Fibroblast of skin of back (primary cell): Measurements from ENCODE around the gene TRPV2.
A peak's percentile ranks its signal among the peaks of the same experiment; 100 is the strongest.
"Not testable (repeated sequence)": the region's sequence is repeated elsewhere in the genome, so short reads cannot be mapped to it uniquely, and the experiment has no call there.

Experiments
- DNase-seq: peaks from one replicate; pipeline ENCODE4 v3.0.0-alpha.2; 2013

The TRPV2 gene

DNA sequence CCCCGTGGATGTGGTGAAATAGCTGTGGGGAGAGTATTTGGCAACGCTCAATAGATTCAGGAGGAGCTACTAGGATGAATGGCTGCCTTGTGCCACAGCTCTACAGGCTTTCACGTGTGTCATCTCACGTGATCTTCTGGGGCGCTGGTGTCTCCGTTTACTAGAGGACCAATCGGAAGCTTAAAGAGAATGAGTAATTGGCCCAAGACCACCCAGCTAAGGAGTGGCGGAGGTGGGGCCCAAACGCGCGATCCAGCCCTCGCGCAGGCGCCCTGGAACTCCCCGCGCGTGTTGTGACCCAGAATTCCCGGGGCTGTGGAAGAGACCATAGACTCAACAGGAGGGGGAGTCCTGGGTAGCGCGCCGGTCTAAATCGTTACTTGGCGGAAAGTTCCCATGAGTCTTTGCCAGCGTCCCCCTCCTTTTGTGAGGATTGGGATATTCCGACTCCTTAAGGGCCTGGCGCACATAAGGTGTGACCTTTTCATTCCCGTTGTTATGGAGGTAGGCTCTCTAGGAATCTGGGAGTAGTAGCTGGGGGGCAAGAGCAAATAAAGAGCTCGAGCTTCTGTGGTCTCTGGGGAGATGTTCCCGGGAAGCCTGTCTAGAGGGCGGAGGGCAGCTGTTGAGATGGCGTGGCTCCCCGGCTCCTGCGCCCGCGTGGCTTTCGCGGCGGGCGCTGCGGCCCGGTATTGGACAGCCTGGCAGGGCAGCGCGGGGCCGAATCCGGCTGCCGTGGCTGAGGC is 23.4 kb downstream of the TRPV2 start:
- peak; percentile 99 for DNase-seq

GRCh38 chr17:16439303-16439791 is 24.0 kb downstream of the TRPV2 start:
- no peak for DNase-seq

- no peak for DNase-seq
Measured at GRCh38 chr17:16439811-16440351, 24.5 kb downstream of the TRPV2 start.

DNA sequence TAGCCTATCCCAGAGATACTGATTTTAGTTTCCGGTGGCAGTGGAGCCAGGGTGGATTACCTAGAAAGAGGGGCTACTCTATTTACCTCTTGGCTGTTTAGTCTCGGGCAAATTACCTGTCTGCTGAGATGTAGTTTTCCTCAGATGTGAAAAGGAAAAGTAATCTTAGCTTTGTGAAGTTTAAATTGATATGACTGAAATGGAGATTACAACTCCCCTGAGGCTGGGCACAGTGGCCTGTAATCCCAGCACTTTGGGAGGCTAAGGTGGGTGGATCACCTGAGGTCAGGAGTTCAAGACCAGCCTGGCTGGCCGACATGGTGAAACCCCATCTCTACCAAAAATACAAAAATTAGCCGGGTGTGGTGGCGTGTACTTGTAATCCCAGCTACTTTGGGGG is 25.0 kb downstream of the TRPV2 start:
- not testable (repeated sequence) for DNase-seq

DNA sequence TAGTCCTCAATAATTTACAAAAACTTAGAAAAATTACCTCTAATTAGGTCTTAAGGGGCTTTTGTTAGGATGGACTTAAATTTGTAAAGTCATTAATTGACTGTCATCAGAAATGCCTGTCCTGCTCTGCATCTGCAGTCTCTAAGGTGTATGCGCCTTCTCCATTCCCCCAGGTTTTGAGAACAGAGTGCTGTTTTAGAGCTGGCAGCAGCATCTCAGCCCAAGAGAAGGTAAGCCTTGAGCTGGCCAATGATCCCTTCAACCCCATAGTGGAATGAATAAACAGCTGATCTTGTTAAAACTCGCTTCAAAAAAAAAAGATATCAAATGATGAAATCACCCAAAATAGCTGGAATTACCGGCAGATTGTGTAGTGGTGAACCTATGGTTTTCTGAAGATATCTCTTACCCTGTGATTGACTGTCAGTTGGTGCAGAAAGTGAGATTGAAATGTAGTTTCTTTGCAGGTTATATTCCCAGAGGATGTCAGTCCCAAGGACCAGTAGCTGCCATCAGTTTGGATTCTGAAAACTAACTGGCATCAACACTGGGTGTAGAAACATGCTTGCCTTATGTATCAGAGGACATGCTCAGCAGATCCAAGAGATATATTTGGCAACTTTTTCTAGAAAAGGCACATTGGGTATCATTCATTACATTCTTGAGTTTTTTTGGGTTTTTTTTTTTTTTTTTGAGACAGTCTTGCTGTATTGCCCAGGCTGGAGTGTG is 25.7 kb downstream of the TRPV2 start:
- DNase-seq = no peak

DNA sequence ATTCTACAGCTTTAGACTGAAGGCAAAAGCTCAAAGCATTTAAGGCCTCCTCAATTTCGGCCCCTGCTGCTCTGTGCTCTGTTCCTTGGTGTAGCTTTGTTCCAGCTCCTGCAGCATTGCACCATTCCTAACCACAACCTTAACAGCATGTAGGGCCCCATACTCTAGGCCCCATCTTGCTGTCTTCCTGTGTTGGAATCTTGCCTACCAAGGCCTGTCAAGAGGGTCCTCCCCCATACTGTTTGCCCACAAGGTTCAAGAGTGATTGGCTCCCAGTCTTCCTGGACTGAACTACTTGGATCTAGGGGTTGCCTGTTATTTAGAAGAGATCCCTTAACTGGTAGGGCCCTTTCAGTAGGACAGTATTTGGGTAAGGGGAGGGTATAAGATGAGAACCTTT is 26.8 kb downstream of the TRPV2 start:
- DNase-seq = no peak

DNA sequence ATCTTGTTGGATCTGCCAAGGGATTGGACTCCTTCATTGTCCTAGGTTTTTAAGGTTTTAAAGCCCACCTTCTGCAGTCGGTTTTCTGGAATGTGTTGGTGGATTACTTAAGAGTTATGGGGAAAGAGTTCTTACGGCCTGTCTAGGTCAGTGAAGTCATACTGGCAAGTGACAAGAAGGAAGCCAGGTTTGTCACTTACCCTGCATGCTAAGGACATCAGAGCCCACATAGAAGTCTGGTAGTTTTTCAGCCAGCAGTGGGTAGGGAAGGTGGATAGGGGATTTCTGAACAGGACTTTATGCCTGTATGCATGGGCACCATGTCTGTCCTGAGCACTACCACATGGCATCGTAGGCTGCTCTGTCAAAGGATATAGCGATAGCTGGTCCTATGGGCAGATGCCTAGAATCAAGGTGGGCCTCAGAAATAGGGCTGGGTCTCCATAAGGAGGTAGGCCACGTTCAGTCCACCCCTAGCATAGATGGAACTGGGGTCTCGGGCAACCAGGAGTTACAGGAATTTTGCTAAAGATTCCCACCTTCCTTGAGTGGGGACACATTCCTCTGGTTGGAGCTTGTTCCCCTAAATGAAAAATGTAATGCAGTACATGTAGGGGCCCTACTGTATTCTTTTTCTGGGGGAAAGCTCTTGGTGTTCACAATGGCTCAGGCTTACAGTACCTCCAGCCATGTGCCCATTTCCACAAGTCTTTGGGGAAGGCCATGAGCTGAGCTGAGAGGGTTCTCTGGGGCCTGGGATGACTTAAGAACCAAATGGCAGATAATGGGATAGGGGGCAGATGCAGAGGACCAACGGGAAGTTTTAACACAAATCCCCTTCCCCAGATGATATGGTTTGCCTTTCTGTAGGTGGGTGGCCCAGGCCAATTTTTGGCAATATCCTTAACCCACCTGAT is 27.5 kb downstream of the TRPV2 start:
- no peak for DNase-seq

- no peak for DNase-seq
Measured at GRCh38 chr17:16443511-16444257, 28.3 kb downstream of the TRPV2 start.

GRCh38 chr17:16444258-16444886 is 29.0 kb downstream of the TRPV2 start:
- DNase-seq = no peak

- no peak for DNase-seq
Measured at GRCh38 chr17:16446338-16446983, 31.1 kb downstream of the TRPV2 start.

DNA sequence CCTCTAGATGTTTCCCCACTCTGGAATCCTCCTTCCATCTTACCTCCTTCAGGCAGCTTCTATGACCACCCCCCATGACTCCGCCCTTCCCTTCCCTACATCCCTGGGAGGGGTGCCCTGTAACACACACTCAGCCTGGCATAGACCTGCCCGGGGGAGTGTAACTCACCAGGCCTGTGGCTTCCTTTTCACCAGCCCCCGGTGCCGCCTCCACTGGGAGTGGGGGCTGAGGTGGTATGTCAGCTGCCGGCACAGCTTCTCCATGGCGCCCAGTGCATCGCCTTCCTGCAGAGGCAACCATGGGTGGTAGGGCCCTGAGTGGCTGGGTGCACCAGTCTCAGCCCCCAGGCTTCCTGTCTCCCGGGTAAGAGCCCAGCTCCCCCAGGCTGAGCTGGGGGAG is 32.3 kb downstream of the TRPV2 start:
- DNase-seq = no peak

DNA sequence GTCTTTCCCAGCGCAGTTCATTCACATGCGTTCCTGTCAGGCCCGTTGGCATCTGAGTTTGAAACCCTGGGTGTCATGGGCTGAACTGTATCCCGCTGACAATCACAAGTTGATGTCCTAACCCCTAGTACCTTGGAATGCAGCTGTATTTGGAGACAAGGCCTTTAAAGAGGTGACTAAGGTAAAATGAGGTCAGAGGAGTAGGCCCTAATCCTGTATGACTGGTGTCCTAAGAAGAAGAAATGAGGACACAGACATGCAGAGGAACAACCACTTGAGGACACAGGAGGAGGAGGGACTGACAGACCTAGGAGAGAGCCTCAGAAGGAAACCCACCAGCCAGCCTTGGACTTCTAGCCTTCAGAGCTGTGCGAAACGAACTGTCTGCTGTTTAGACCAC is 33.1 kb downstream of the TRPV2 start:
- DNase-seq = no peak

- DNase-seq = peak; percentile 53
Measured at GRCh38 chr17:16449121-16449570, 33.8 kb downstream of the TRPV2 start.

DNA sequence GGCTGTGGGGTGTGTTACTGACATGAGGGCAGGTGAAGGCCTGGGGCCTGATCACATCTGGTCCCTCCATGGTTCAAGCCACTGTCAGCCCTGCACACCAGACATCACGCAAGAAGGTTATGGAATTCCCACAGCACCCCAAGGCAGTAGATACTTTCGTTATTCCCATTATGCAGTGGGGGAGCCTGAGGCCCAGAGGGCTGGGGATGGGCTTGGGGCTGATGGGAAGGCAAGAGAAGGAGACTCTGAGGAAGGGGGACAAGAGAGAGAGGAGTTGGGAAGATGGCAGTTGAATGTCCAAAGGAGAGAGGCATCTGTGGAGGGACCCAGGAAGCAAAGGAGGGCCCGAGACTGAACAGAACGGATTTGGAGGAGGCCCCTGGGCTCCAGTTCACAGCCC is 34.7 kb downstream of the TRPV2 start:
- DNase-seq = no peak

- not testable (repeated sequence) for DNase-seq
Measured at GRCh38 chr17:16452268-16452667, 36.9 kb downstream of the TRPV2 start.

DNA sequence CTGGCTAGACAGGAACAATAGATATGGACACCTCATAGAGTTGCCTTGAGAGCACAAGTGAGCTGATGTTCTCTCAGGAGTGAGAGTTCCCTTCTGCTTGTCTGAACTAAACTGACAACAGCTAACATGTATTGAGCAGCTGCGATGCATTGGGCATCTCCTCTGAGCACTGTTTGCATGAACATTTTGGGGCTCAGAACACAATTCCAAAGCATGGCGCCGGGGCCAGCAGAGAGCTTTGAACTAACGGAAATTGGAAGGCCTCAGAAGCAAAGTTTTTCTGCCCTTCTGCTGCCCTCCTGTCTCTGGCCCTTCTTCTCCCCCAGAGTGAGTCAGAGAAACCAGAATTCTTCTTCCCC is 38.1 kb downstream of the TRPV2 start:
- no peak for DNase-seq

DNA sequence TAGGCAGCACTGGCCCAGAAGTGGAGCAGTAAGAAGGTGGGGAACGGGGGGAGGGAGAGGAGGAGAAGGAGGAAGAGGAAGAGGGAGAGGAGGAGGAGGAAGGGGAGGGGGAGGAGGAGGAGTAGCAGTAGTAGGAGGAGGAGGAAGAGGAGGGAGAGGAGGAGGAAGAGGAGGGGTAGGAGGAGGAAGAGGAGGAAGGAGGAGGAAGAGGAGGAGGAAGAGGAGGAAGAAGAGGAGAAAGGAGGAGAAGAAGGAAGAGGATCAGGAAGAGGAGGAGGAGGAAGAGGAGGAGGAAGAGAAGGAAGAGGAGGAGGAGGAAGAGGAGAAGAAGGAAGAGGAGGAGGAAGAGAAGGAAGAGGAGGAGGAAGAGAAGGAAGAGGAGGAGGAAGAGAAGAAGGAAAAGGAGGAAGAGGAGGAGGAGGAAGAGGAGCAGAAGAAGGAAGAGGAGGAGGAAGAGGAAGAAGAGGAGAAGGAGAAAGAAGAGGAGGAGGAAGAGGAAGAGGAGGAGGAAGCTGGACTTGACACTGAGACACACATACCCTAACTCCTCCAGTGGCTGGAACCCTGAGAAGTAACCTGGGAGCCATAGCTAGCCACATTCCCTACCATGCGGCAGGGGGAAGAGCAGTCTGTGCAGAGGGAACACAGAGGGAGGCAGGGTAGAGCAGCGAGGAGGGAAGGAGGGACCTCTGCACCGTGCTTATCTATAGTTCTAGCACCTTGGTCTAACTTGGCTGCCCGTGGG is 40.8 kb downstream of the TRPV2 start:
- DNase-seq = no peak

- no peak for DNase-seq
Measured at GRCh38 chr17:16456742-16457316, 41.5 kb downstream of the TRPV2 start.

- no peak for DNase-seq
Measured at GRCh38 chr17:16459271-16459670, 43.9 kb downstream of the TRPV2 start.
